ENCODE measurements around the gene CC2D2B.
A peak's percentile ranks its signal among the peaks of the same experiment; 100 is the strongest.

The CC2D2B gene

GRCh38 chr10:95963202-95963990, 55.6 kb downstream of the CC2D2B start:
- peak overlapping the region; percentile 14; the same call in 1 of the 2 replicates for H3K27ac ChIP-seq (ENCODE audit: low read depth, low read length)
- no peaks in the 10 kb centered on the region for H4K20me1 ChIP-seq (ENCODE audit: control insufficient read depth, insufficient read depth, low read depth, low read length)
- TF ChIP-seq CTCF (IDR thresholded peaks at IDR 0.05; ENCODE audit: low read depth, low read length, poor library complexity, severe bottlenecking) (no peak), EZH2phosphoT487 (IDR thresholded peaks at IDR 0.05; ENCODE audit: borderline replicate concordance, low read length) (no peak)
- no peaks in the 10 kb centered on the region for H3K79me2 ChIP-seq (ENCODE audit: control insufficient read depth, low read length)
- H3K4me1 ChIP-seq (ENCODE audit: control insufficient read depth, low read length) = peaks cover 23% of the 10 kb centered on the region
- no peaks in the 10 kb centered on the region for H3K36me3 ChIP-seq (ENCODE audit: control insufficient read depth, low read length)
- H3K27me3 ChIP-seq (ENCODE audit: control insufficient read depth, low read length) = no peaks in the 10 kb centered on the region
- H3F3A ChIP-seq (ENCODE audit: control insufficient read depth, insufficient read depth) = peaks cover 8% of the 10 kb centered on the region; the same call in 1 of the 2 replicates
- peak overlapping the region; percentile 62 for H3K4me2 ChIP-seq (ENCODE audit: low read length)
- H3K9me2 ChIP-seq (replicated peaks; ENCODE audit: control insufficient read depth, low read length) = no peaks in the 10 kb centered on the region
- H3K4me3 ChIP-seq (ENCODE audit: low read length) = peak overlapping the region; percentile 43
- H3K9me3 ChIP-seq (ENCODE audit: control insufficient read depth, insufficient read depth, low read length) = peaks cover 3% of the 10 kb centered on the region; the same call in 1 of the 2 replicates

GRCh38 chr10:95963991-95964389, 56.2 kb downstream of the CC2D2B start:
- Histone ChIP-seq H4K20me1 (ENCODE audit: control insufficient read depth, insufficient read depth, low read depth, low read length) (no peaks in the 10 kb centered on the region), H3K79me2 (ENCODE audit: control insufficient read depth, low read length) (no peaks in the 10 kb centered on the region), H3K4me2 (ENCODE audit: low read length) (peak overlapping the region; percentile 62), H3K4me1 (ENCODE audit: control insufficient read depth, low read length) (peaks cover 23% of the 10 kb centered on the region), H3K9me3 (ENCODE audit: control insufficient read depth, insufficient read depth, low read length) (peaks cover 3% of the 10 kb centered on the region; the same call in 1 of the 2 replicates), H3F3A (ENCODE audit: control insufficient read depth, insufficient read depth) (peaks cover 8% of the 10 kb centered on the region; the same call in 1 of the 2 replicates), H3K4me3 (ENCODE audit: low read length) (peak overlapping the region; percentile 43), H3K9me2 (replicated peaks; ENCODE audit: control insufficient read depth, low read length) (no peaks in the 10 kb centered on the region), H3K36me3 (ENCODE audit: control insufficient read depth, low read length) (no peaks in the 10 kb centered on the region), H3K27ac (ENCODE audit: low read depth, low read length) (peak overlapping the region; percentile 14; the same call in 1 of the 2 replicates), H3K27me3 (ENCODE audit: control insufficient read depth, low read length) (no peaks in the 10 kb centered on the region)
- no peak for TF ChIP-seq CTCF (IDR thresholded peaks at IDR 0.05; ENCODE audit: low read depth, low read length, poor library complexity, severe bottlenecking)
- TF ChIP-seq EZH2phosphoT487 (IDR thresholded peaks at IDR 0.05; ENCODE audit: borderline replicate concordance, low read length) = no peak

- H3K4me1 ChIP-seq (ENCODE audit: control insufficient read depth, low read length) = peaks cover 23% of the 10 kb centered on the region
- no peak for TF ChIP-seq EZH2phosphoT487 (IDR thresholded peaks at IDR 0.05; ENCODE audit: borderline replicate concordance, low read length)
- TF ChIP-seq CTCF (IDR thresholded peaks at IDR 0.05; ENCODE audit: low read depth, low read length, poor library complexity, severe bottlenecking) = no peak
- peaks cover 8% of the 10 kb centered on the region; the same call in 1 of the 2 replicates for H3F3A ChIP-seq (ENCODE audit: control insufficient read depth, insufficient read depth)
- no peaks in the 10 kb centered on the region for H3K79me2 ChIP-seq (ENCODE audit: control insufficient read depth, low read length)
- H3K27me3 ChIP-seq (ENCODE audit: control insufficient read depth, low read length) = no peaks in the 10 kb centered on the region
- H3K4me3 ChIP-seq (ENCODE audit: low read length) = no peak overlapping the region; the same call in 1 of the 2 replicates
- H3K36me3 ChIP-seq (ENCODE audit: control insufficient read depth, low read length) = no peaks in the 10 kb centered on the region
- no peak overlapping the region for H3K27ac ChIP-seq (ENCODE audit: low read depth, low read length)
- H3K9me2 ChIP-seq (replicated peaks; ENCODE audit: control insufficient read depth, low read length) = no peaks in the 10 kb centered on the region
- H3K4me2 ChIP-seq (ENCODE audit: low read length) = peak overlapping the region; percentile 62
- no peaks in the 10 kb centered on the region for H4K20me1 ChIP-seq (ENCODE audit: control insufficient read depth, insufficient read depth, low read depth, low read length)
- peaks cover 3% of the 10 kb centered on the region; the same call in 1 of the 2 replicates for H3K9me3 ChIP-seq (ENCODE audit: control insufficient read depth, insufficient read depth, low read length)
Measured at GRCh38 chr10:95964756-95965155, 57.0 kb downstream of the CC2D2B start.

All from DOHH2 (cell line).